ENCODE data around the gene AGBL4. TPM values are rescaled to one million over a fixed set of nuclear protein-coding genes. Genes with fewer than 3 reads are reported as not detected.

Gene AGBL4
- total and polyA plus RNA-seq, 2 of the 4 experiments (the other 2 are of a cell fraction) = not detected

- no peak overlapping the region for H4K91ac ChIP-seq (ENCODE audit: insufficient read depth, low read depth, low read length)
- no peaks in the 10 kb centered on the region for H4K20me1 ChIP-seq (ENCODE audit: insufficient read depth, low read length)
- BruUV-seq (replicated peaks) = no TSS peak
- ATAC-seq (ENCODE audit: low read depth) (no peak), DNase-seq (no peak)
- H3K18ac ChIP-seq (ENCODE audit: low read depth, low read length) = no peak overlapping the region
- H3K4me2 ChIP-seq (ENCODE audit: low read depth, low read length) = no peak overlapping the region
- H2BK20ac ChIP-seq (ENCODE audit: low read depth, low read length) = no peak overlapping the region
- H2AK9ac ChIP-seq (replicated peaks; ENCODE audit: low read depth, low read length, poor library complexity) = no peak overlapping the region
- TF ChIP-seq POLR2A (IDR thresholded peaks at IDR 0.05; ENCODE audit: low read depth, low read length) (no peak), CEBPB (IDR thresholded peaks at IDR 0.05; ENCODE audit: low read depth, low read length) (no peak), RCOR1 (IDR thresholded peaks at IDR 0.05; ENCODE audit: insufficient replicate concordance, low read length) (no peak)
- no peak overlapping the region for H3K4ac ChIP-seq (ENCODE audit: low read depth, low read length)
- dilution Hi-C loops (cut with HindIII; ENCODE audit: low sequenced_read_pairs, unreplicated experiment) (no loop called here), intact Hi-C loops (cut with micrococcal nuclease) (no loop called here), in situ Hi-C loops (cut with MboI; ENCODE audit: low sequenced_read_pairs) (no loop called here)
- H3K9me1 ChIP-seq (ENCODE audit: insufficient read depth, low read length) = no peaks in the 10 kb centered on the region
- H3K79me1 ChIP-seq (ENCODE audit: low read depth in 1 of 2, low read length in 2 of 2) = no peaks in the 10 kb centered on the region
- no peak overlapping the region for H3K4me3 ChIP-seq (ENCODE audit: insufficient read depth, low read depth, low read length)
- no peak overlapping the region for H3K14ac ChIP-seq (replicated peaks; ENCODE audit: low read depth, low read length)
- H2BK120ac ChIP-seq (ENCODE audit: low read depth, low read length) = no peak overlapping the region
- H3K56ac ChIP-seq (ENCODE audit: extremely low read depth, insufficient read depth, low read length) = no peak overlapping the region
- H4K5ac ChIP-seq (ENCODE audit: low read depth, low read length) = no peak overlapping the region
- H2AK5ac ChIP-seq (ENCODE audit: low read depth, low read length) = no peak overlapping the region
- no peak overlapping the region for H2BK5ac ChIP-seq (ENCODE audit: low read depth, low read length, poor library complexity, severe bottlenecking)
- no peak overlapping the region for H3K23ac ChIP-seq (ENCODE audit: low read depth, low read length)
- no peak overlapping the region for H3K27ac ChIP-seq (ENCODE audit: insufficient read depth, low read length)
- no peaks in the 10 kb centered on the region for H3K4me1 ChIP-seq (ENCODE audit: control insufficient read depth, insufficient read depth, low read length)
- H3K9me3 ChIP-seq (ENCODE audit: control insufficient read depth, insufficient read depth, low read length) = peaks cover 19% of the 10 kb centered on the region
- H3K9ac ChIP-seq (ENCODE audit: low read depth, low read length) = no peak overlapping the region
- CTCF ChIA-PET = no interaction called here
- no peak overlapping the region for H4K8ac ChIP-seq (ENCODE audit: low read depth in 2 of 2, low read length in 2 of 2)
- no peaks in the 10 kb centered on the region for H3K36me3 ChIP-seq (ENCODE audit: control insufficient read depth, insufficient read depth, low read length)
- no peak overlapping the region for H2BK15ac ChIP-seq (ENCODE audit: low read depth, low read length)
- no peak overlapping the region for H2AFZ ChIP-seq (replicated peaks; ENCODE audit: low read length, poor library complexity)
- POLR2A ChIA-PET (ENCODE audit: unreplicated experiment) = no interaction called here
- H3K27me3 ChIP-seq (ENCODE audit: control insufficient read depth, insufficient read depth, low read length) = no peaks in the 10 kb centered on the region
Measured at GRCh38 chr1:48944811-48945210, 1078.9 kb downstream of the AGBL4 start.
